GM21825 (cell line): ENCODE data around the gene SLC5A10.
"Not testable (repeated sequence)": the region's sequence is repeated elsewhere in the genome, so short reads cannot be mapped to it uniquely, and the experiment has no call there.

Experiments used
- ATAC-seq: cut with Tn5 transposase; IDR thresholded peaks from one replicate; pipeline ENCODE4 v1.9.1; 2021; ENCODE audit warnings: mild to moderate bottlenecking, moderate library complexity; ENCODE audit not compliant: unreplicated experiment

The SLC5A10 gene

DNA sequence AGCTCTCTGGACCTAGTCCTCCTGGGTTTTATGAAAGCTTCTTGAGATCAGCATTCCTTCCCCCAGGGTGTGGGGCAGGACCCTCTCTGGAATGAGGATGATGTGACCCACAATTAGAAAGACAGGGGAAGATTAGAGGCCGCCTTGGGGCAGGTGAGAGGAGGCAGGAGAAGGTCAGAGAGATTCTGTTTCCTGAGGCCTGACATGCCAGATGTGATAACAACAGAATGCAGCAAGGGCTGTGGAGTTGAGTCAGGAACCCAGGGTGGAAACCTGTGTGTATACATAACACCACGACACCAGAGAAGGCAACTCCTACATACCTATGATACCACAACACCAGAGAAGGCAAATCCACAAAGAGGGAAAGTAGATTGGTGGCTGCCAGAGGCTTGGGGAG is 5.4 kb upstream of the SLC5A10 start:
- ATAC-seq: no peak

DNA sequence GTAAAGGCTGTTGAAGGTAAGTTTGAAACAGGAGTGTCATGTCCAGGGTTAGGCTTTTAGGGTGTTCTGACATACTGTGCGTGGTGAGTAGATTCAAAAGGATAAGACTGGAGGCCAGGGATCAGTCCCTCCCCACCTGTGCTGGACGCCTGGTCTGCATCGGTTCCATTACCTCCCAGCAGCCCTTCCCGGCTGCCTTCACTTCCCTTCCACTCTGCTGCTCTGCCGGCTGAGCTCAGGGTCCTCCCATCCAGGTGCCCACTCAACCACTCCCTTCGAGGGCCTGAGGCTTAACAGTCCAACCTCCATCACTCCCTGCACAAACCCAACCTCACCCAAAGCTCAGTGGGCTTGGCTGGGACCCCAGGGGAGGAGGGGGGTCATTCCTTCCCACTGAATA is 4.1 kb upstream of the SLC5A10 start:
- no peak for ATAC-seq

DNA sequence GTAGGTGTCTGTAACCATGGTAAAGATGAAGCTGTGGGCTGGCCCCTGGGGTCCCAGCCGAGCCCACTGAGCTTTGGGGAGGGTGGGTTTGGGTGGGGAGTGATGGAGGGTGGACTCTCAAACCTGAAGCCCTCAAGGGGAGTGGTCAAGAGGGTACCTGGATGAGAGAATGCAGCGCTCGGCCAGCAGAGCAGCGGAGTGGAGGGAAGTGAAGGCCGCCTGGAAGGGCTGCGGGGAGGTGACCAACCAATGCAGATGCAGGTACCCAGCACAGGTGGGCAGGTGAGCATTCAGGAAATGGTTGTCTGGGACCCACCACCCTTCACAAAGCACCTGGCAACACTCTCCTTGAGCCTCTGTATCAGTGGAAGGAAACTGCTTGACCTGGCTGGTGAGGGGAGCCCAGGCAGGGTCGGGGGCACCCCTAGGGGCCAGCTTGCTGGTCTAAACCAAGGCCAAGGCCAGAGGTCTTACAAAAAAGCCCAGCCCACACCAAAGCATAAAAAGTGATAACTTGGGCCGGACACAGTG is 3.4 kb upstream of the SLC5A10 start:
- no peak for ATAC-seq

DNA sequence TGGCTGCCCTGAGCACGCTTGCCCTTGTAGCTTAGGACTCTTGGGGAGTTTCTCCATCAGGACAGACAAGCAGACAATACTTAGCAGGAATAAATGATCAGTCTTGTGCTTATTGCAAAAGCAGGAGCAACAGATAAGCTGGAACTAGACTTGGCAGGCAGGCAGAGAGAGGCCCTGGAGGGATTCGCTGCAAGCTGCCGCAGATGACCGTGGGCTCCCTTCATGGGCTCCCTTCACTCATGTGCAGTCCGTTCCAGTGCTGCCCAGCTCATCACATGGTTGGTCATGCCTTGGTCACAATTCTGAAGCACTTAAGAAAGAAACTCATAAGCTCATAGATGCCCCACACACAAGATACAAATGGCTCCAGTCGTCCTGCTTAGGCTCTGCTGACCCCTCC is 2.4 kb upstream of the SLC5A10 start:
- ATAC-seq: no peak

DNA sequence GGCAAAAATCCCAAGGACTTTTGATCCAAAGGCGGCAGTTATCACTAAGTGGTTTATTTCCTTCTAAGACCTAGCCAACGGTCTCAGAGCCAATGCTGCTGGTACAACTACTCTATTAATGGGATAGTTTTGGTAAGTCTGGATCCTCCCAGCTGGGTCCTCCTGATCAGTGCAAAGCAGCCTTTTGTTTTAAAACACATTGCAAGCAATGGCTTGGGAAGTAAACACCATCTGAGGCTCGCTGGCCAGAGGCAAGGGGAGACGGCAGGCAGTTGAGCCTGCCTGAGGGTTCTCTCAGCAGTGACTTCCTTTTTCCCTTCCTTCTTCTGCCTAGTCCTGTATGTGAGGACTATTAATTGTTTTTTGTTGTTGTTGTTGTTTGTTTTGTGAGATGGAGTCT is 1.6 kb upstream of the SLC5A10 start:
- ATAC-seq: no peak

DNA sequence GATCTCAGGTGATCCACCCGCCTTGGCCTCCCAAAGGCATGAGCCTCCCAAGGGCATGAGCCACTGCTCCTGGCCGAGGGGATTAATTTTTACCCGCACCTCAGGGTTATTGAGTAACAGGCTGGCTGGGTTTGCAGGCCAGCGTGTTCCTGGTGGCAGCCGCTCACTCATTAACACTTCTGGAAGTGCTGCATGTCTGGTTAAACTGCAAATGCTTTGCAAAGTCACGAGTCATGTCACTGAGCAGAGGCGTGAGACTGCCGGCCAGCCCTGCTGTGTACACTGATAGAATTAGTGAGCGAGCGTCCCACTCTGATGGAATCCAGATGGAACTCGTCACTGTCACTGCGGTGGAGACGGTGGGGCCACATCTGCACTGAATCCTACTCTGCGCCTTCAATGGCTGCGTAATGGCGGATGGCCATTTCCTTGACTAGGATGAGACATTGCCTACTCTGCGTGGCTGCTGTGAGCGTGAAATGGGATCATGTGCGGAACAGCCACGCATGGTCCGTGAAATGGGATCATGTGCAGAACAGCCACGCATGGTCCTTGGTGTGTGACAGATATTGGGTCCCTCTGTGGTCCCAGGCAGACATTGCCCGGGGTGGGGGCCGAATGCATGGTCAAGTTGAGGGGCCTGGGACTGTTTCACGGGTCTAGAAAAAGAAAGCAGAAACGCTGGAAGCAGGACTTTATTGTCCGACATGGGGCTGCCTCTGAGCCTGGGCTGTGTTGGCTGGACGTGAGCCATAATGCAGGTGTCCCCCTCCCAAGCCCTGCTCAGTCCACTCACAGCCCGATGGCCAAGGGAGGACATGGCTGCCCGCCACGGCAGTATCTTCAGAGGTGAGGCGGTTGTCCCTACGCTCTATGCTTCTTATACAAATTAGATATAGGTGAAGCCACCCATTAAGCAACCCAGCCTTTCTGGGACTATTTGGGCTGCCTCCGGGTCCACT is 740 bp upstream of the SLC5A10 start:
- no peak for ATAC-seq

DNA sequence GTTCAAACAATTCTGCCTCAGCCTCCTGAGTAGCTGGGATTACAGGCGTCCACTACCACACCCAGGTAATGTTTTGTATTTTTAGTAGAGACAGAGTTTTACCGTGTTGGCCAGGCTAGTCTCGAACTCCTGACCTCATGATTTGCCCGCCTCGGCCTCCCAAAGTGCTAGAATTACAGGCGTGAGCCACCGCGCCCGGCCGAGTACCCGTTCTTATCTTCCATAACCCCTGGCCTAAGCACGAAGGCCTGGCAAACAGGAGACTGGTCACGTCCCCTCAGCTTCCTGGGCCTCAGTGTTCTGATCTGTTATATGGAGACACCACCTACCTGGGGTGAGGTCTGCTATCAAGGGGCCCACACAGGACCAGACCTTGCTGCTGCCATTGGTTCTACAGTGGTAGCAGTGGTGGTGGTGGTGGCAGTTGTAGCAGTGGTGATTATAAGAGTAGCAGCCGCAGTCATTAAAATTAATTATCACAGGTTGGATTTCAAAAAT is 1.3 kb downstream of the SLC5A10 start:
- no peak for ATAC-seq

DNA sequence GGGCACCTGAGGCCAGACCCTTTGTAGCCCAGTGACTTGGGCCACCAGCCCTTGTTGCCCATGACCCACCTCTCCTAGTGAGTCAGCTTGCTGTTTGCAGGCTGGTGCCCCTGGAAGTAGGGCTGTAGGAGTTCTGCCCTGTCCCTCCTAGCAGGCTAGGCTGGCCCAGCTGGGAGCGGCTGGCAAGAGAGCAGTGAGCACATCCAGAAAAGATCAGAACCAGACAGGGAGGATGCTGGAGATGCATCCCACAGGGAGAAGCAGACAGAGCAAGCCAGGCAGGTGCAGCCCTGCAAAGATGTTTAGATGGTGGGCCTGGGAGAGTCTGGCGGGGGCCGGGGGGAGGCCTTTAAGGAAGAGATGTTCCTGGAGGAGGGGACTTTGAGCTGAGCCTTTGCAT is 2.4 kb downstream of the SLC5A10 start:
- no peak for ATAC-seq

DNA sequence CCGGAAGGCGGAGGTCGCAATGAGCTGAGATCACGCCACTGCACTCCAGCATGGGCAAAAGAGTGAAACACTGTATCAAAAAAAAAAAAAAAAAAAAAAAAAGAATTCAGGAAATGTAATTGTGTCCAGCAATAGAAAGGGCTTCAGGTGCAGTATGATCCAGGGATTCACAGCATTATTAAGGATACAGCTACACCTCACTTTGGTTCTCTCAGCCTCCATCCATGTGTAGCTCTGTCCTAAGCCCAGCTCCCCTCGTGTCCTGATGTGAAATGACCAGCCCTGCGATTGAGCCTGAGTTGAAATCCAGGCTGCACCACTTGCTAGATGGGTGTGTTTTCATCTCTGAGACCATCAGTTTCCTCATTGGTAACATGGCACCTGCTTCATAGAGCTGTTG is 3.0 kb downstream of the SLC5A10 start:
- no peak for ATAC-seq

DNA sequence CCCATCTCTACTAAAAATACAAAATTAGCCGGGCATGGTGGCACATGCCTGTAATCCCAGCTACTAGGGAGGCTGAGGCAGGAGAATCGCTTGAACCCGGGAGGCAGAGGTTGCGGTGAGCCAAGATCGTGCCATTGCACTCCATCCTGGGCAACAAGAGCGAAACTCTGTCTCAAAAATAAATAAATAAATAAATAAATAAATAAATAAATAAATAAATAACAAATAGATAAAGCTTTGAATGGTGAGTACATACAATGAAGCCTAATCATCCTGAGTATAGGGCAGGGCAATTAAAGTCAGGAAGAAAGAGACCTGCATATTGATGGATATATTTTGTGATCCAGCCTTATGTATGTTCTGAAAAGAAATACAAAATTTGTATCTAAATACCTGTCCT is 4.1 kb downstream of the SLC5A10 start:
- not testable (repeated sequence) for ATAC-seq

DNA sequence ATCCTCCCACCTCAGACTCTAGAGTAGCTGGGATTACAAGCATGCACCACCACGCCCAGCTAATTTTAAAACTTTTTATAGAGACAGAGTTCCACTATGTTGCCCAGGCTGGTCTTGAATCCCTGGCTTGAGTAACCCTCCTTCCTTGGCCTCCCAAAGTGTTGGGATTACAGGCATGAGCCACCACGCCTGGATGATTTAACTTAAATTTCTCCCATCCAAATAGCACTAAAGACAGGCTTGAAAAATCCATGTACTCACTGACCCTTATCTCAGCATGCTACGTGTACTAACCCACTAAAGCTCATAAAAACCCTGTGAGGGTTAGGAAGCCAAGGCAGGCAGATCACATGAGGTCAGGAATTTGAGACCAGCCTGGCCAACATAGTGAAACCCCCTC is 4.6 kb downstream of the SLC5A10 start:
- ATAC-seq: no peak

DNA sequence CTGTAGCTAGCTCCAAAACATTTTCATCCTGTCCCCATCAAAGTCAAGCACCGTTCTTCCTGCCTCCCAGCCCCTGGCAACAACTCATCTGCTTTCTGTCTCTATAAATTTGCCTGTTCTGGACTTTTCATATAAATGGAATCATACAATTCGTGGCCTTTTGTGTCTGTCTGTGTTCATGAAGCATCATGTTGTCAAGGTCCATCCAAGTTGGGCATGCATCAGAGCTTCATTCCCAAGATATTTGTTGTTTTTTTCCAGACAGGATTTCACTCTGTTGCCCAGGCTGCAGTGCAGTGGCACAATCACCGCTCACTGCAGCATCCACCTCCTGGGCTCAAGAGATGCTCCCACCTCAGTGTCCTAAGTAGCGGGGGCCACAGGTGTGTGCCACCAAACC is 5.9 kb downstream of the SLC5A10 start:
- ATAC-seq: no peak

DNA sequence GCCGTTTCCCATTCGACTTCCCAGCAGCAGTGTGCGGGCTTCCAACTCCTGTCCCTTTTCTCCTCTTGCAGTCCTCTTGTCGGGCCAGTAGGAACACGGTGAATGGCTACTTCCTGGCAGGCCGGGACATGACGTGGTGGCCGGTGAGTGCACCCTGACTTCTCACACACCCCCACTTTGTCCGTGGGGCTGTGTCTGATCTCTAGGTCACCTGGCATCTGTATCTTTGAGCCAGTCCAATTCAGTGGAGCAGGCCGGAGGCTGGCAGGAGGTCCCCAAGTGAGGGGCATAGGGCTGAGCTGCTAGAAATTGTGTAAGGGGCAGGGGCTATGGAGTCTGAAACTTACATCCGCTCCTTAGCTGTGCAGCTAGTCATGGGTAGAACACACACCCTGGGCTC is 6.6 kb downstream of the SLC5A10 start:
- no peak for ATAC-seq

DNA sequence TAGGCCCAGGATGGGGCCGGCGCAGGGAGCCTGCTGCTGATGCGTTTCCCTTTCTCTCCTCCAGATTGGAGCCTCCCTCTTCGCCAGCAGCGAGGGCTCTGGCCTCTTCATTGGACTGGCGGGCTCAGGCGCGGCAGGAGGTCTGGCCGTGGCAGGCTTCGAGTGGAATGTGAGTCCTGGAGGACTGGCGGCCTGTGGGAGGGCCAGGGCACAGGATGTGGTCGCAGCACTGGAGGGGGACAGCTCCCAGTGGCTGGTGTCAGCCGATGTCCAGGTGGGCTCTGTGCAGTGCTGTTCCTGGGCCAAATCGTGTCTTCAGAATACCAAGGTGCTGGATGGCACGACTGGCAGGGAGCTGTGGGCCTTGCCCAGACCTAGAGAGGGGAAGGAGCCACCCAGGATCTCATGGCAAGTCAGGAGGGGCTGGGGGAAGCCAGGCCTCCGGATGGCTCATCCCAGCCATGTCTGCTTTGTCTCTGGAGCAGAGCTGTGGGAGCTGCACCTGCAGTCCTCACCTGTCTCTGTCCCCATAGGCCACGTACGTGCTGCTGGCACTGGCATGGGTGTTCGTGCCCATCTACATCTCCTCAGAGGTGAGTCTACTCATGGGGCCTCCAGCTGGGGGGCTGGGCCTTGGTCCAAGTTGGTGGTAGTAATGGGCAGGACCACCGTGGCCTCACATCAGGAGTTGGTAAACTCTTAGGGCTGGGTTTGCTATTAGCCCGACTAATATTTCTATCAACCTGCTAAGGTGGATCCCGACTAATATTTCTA is 7.3 kb downstream of the SLC5A10 start:
- ATAC-seq: no peak

DNA sequence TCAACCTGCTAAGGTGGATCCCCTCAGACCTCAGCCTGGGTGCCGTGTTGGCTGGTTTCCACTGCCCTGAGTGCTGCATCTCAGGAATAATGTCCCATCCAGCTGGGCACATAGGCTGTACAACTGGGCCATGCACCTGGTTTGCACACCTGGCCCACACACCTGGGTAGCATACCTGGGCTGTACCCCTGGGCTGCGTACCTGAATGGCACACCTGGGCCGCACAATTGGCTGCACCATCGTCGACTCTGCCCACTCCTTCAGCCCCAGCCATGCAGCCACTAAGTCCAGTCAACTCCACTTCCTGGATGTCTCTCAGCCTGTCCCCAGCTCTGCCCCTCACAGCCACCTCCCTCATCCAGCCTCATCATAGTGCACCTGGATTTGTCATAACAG is 7.9 kb downstream of the SLC5A10 start:
- no peak for ATAC-seq

DNA sequence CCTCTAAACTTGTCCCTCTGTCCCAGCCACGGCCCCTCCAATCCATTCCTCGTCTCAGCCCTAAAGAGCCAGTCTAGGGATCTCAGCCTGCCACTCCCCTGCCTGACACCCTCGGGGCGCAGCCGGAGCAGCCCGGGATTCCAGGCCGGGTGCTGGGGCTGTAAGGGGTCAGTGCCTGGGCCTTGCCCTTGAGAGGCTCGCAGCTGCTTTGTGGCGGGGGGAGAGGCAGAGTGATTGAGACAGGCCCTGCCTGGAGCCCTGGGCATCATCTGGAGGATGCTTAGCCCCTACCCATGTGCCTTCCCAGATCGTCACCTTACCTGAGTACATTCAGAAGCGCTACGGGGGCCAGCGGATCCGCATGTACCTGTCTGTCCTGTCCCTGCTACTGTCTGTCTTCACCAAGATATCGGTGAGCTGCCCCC is 8.3 kb downstream of the SLC5A10 start:
- ATAC-seq: no peak

DNA sequence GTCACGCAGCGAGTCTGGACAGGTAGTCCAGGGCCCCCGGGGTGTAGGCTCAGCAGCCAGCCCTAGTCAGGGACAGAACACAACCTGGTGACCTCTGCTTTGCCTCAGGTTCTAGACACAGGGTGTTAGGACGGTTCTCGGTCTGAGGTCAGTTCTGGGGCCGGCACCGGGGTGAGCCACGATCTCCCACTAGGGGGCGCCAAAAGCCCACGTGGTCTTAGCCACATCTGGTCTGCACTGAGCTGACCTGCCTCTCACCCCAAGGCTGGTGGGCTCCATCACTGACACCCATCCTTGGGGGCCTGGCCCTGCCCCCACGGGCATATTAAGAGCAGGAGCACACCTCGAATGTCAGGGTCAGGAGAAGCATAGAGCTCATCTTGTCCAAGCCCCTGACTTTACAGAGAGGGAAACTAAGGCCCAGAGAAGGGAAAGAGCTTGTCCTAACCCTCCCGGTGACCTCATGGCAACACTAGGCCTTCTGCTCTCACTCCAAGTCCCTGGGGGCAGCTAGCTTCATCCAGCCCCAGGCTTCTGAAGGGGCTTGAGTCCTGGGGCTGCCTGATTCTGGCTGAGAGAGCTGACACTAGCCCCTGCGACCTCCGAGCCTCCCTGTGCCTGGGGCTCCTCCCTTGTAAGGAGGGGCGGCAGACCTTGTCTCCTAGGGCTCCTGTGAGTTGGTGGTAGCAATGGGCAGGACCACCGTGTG is 9.0 kb downstream of the SLC5A10 start:
- ATAC-seq: peak; percentile 71

DNA sequence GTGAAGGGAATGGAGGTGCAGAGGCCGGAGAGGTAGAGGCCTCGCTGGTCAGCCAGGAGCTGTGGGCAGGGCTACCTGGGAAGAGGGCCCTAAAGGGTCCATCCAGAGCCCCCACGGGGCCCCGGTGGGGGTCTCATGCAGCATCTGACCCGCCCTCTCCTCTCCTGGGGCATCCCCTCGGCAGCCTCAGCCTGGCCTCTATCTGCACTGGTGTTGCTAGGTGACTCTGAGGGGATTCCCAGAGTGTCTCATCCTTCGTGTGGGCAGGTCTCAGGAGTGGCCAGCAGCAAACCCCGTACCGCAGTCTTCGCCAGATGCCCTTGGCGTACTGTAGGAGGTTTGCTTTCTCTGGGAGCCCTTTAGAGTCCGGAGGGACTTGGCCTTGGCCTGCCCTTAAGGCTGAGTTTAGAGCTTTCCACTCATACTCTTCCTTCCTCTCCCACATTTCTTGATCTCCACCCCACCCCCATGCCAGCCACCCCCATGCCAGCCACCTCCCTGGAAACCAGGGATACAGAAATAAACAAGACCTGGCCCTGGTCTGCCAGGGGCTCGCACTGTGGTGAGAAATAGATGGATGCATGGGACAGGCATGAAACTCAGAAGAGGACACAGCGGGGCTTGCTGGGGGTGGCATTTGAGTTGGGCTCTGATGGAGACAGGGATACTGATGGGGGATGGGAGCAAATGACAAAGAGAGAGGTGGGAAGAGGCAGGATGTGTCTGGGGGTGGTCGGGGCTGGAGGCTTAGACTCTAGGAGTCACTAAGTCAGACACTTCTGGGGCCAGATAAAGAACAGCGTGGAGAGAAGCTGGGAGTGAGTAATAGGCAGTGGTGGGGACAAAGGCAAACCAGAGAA is 9.9 kb downstream of the SLC5A10 start:
- no peak for ATAC-seq

DNA sequence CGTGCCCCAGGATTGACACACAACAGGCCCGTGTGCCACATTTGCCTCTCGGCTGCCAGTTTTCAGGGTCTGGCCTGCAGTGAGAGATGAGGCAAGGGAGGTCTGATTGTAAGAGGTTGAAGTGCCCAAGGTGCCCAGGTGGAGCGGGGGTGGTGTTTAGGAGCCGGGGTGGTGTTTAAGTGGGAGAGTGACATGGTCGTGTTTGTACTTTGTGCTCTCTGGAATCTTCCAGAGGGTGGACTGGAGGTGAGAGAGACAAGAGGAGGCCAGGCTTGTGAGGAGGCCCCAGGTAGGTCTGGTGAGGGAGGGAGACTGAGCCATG is 10.5 kb downstream of the SLC5A10 start:
- no peak for ATAC-seq
